ENCODE data around the gene TMEM200C. TPM values are rescaled to one million over a fixed set of nuclear protein-coding genes. Genes with fewer than 3 reads are reported as not detected.

Gene TMEM200C
- total and polyA plus RNA-seq, 2 donors (not counting 3 experiments of a cell fraction or from before 2014, with no cell fraction given), result 0.07 TPM; not detected in 1

- no peaks in the 10 kb centered on the region for H3K27me3 ChIP-seq (ENCODE audit: control insufficient read depth in 2 of 2, insufficient read depth in 2 of 2, low read length in 2 of 2)
These were observed 54.8 kb downstream of the TMEM200C start for GRCh38 chr18:5840547-5840946.

More at GRCh38 chr18:5840547-5840946, 54.8 kb downstream of the TMEM200C start:
- H4K20me1 ChIP-seq (replicated peaks; ENCODE audit: control insufficient read depth, extremely low read depth, insufficient read depth, low read length), result no peaks in the 10 kb centered on the region
- H2AFZ ChIP-seq (ENCODE audit: low read depth, low read length), result no peak overlapping the region
- CTCF ChIA-PET, result interaction anchor here (0.7 to 1.5 kb wide), 3 partner anchors 18 to 415 kb away, joined by 3 to 5 read pairs (median 4); no protein-coding TSS in a partner anchor
- H3K9ac ChIP-seq (replicated peaks; ENCODE audit: extremely low read depth, insufficient read depth, low read length), result no peak overlapping the region
- no peaks in the 10 kb centered on the region for H3K36me3 ChIP-seq (ENCODE audit: control insufficient read depth in 2 of 2, extremely low read depth in 1 of 2, insufficient read depth in 2 of 2, low read length in 2 of 2)
- FAIRE-seq, result no peak
- H3K4me3 ChIP-seq (replicated peaks in 1 of 3; ENCODE audit: insufficient read depth in 1 of 3, low read depth in 1 of 3, low read length in 3 of 3), result no peak overlapping the region
- H3K9me1 ChIP-seq (replicated peaks; ENCODE audit: control insufficient read depth, extremely low read depth, insufficient read depth, low read length), result no peaks in the 10 kb centered on the region
- no peaks in the 10 kb centered on the region for H3K79me2 ChIP-seq (ENCODE audit: control insufficient read depth, insufficient read depth, low read length)
- no peaks in the 10 kb centered on the region for H3K4me1 ChIP-seq (ENCODE audit: control insufficient read depth, extremely low read depth, insufficient read depth, low read length)
- intact Hi-C loops (cut with micrococcal nuclease) (loop anchor here (5.0 kb wide), 1 partner anchor 238 kb away; no protein-coding TSS in a partner anchor), dilution Hi-C loops (cut with MboI; ENCODE audit: extremely low pct_ligation_motif_present, low sequenced_read_pairs) (no loop called here)
- TF ChIP-seq GATA2 (IDR thresholded peaks at IDR 0.05; ENCODE audit: insufficient read depth, insufficient read length, low read depth, low read length), result no peak
- TF ChIP-seq CTCF (IDR thresholded peaks at IDR 0.05; ENCODE audit: extremely low read depth in 1 of 2, insufficient read depth in 1 of 2, low read depth in 1 of 2, low read length in 2 of 2), result no peak
- TF ChIP-seq JUN (IDR thresholded peaks at IDR 0.05; ENCODE audit: borderline replicate concordance, insufficient read depth, insufficient read length, low read depth), result no peak
- no peak for TF ChIP-seq MAX (IDR thresholded peaks at IDR 0.05; ENCODE audit: insufficient read depth, insufficient read length)
- TF ChIP-seq POLR2AphosphoS5 (IDR thresholded peaks at IDR 0.05; ENCODE audit: insufficient read depth, low read depth, low read length), result no peak
- TF ChIP-seq EZH2 (IDR thresholded peaks at IDR 0.05; ENCODE audit: borderline replicate concordance, low read depth, low read length, severe bottlenecking), result no peak
- no peak for TF ChIP-seq MYC (IDR thresholded peaks at IDR 0.05; ENCODE audit: low read depth, low read length)
- no peak for TF ChIP-seq POLR2A (IDR thresholded peaks at IDR 0.05; ENCODE audit: low read depth, low read length)
- no peak for TF ChIP-seq FOS (IDR thresholded peaks at IDR 0.05; ENCODE audit: borderline replicate concordance, insufficient read depth, low read length)
- DNase-seq (ENCODE audit: low read depth, low spot score), result no peak
- no peak overlapping the region for H3K27ac ChIP-seq (ENCODE audit: insufficient read depth, low read depth, low read length)
- POLR2A ChIA-PET, result no interaction called here
- H3K4me2 ChIP-seq (ENCODE audit: insufficient read depth, low read length), result no peak overlapping the region
- no peaks in the 10 kb centered on the region for H3K9me3 ChIP-seq (replicated peaks; ENCODE audit: control insufficient read depth, insufficient read depth, low read length)
- no TSS peak for BruUV-seq (replicated peaks)
